Lower leg skin (tissue), 3 donors: ENCODE measurements around the gene RASA3.

Experiments used
- CTCF ChIP-seq, 3 donors: fragments of 450-650 bp; IDR thresholded peaks; one replicate each; pipeline ENCODE4 v1.5.1; 2016; ENCODE audit warnings: antibody characterized with exemption in 3 of 3, mild to moderate bottlenecking in 3 of 3, moderate library complexity in 2 of 3
- POLR2A ChIP-seq, 2 donors: fragments of 450-650 bp; IDR thresholded peaks; one replicate each; pipeline ENCODE4 v1.6.1; 2016 to 2017; ENCODE audit warnings: antibody characterized with exemption in 2 of 2, mild to moderate bottlenecking in 1 of 2, moderate library complexity in 1 of 2

DNA sequence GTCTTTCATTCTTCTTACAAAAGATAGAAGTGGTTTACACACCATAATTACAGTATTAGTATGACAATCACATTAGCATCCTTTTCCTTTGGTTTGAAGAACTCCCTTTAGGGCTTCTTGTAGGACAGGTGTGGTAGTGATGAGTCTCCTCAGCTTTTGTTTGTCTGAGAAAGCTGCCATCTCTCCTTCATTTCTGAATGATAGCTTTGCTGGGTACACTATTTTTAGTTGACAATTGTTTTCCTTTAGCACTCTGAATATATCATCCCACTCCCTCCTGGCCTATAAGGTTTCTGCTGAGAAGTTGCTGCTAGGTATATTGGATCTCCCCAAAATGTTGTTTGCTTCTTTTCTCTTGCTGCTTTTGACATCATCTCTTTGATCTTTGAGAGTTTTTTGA, 39.3 kb downstream of the RASA3 start:
- TF ChIP-seq CTCF (IDR thresholded peaks at IDR 0.05) (no peak), POLR2A (IDR thresholded peaks at IDR 0.05) (no peak)
